Renal pelvis (tissue), 4 donors: ENCODE results near the gene ASNSD1. TPM values are rescaled to one million over a fixed set of nuclear protein-coding genes. Genes with fewer than 3 reads are reported as not detected.
"Not testable (repeated sequence)": the region's sequence is repeated elsewhere in the genome, so short reads cannot be mapped to it uniquely, and the experiment has no call there.

Experiments
- DNase-seq: peaks from one replicate; pipeline ENCODE4 v3.0.0-alpha.2; 2013
- polyA plus RNA-seq, 3 donors: library from polyadenylated mRNA; unstranded; fragments of 120-200 nt; gene quantifications; one replicate each; pipeline ENCODE4 v1.2.1, GENCODE V29; 2013; ENCODE audit not compliant: insufficient read length in 3 of 3

ASNSD1 gene
- polyA plus RNA-seq, 3 donors, result 53.6 to 55.0 (median 53.7) TPM

- DNase-seq, result no peak
These were observed 25.9 kb upstream of the ASNSD1 start for GRCh38 chr2:189635353-189635752.

GRCh38 chr2:189638301-189639006 is 22.8 kb upstream of the ASNSD1 start:
- no peak for DNase-seq

- DNase-seq, result no peak
These were observed 22.2 kb upstream of the ASNSD1 start for GRCh38 chr2:189639007-189639609.

DNA sequence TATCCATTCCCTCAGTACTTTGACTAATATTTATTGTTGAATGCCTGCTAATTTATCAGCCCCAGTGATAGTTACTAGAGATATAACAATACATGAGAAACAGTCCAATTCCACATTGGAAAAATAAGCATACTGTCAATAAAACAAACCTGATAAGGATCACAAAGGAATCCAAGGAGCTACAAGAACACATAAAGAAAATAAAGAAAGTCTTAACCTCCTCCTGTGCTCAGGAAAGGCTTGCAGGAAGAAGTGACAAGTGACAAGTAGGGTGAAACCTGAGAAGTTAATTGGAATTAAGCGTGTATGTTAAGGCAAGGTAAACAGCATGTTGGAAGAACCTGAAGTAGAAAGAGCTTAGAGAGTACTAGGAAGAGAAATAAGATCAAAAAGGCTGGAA is 20.3 kb upstream of the ASNSD1 start:
- DNase-seq, result no peak

DNA sequence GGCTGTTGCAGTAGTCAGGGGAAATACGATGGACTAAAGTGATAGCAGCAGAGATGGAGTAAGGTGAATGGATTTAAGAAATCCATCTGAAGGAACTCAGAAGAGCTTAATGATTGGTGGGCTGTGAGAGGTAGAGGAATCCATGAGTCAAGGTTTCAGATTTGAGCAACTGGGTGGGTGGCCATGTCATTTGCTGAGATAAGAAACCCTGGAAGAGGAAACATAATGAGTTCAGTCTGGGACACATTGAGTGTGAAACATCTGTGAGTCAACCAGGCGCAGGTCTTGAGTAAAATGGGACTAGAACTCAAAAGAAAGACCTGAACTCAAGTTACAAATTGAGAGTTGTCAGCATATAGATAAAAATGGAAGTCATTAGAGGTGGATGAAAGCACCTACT is 19.7 kb upstream of the ASNSD1 start:
- no peak for DNase-seq

GRCh38 chr2:189646521-189646920 is 14.7 kb upstream of the ASNSD1 start:
- no peak for DNase-seq

DNA sequence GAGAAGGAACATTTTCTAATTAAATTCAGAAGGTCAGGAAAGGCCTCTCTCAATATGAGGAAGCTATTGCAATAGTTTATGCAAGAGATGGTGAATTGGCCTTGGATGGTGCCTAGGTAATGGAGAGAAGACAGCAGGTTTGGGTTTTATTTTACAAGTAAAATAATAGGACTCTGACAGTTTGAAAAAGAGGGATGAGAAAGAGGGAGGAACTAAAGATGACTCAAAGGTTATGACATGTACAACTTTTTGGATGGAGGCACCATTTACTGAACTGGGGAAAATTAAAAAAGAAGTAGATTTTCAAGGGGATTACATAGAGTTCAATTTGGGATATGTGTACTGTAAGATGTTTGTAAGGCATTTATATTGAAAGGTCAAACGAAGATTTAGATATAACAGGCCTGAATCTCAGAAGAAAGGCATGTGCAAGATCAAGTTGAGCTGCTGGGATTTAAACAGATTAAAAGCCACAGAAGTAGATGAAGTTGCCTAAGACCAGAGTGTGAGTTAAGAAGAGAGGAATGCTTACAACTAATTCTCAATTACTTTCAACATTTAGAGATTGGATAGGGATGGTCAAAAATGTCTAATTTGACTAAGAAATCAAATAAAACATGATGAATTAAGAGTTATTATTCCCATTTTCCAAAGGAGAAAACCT is 12.3 kb upstream of the ASNSD1 start:
- DNase-seq, result no peak

DNA sequence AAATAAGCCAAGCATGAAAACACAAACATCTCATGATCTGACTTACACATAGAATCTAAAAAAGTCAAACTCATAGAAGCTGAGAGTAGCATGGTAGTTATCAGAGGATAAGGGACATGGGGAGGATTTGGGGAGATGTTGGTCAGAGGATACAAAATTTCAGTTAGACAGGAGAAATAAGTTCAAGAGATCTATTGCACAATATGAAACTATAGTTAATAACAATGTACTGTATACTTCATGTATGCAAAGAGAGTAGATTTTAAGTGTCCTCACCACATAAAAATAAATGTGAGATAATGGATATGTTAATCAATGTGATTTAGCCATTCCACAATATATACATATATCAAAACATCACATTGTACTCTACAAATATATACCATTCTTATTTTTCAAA is 10.0 kb upstream of the ASNSD1 start:
- DNase-seq, result no peak

DNA sequence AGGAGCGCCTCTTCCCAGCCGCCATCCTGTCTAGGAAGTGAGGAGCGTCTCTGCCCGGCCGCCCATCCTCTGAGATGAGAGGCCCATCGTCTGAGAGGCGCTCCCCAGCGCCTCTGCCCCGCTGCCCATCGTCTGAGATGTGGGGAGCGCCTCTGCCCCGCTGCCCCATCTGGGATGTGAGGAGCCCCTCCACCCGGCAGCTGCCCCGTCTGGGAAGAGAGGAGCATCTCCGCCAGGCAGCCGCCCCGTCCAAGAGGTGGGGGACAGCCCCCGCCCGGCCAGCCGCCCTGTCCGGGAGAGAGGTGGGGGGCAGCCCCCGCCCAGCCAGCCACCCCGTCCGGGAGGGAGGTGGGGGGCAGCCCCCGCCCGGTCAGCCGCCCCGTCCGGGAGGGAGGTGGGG is 7.8 kb upstream of the ASNSD1 start:
- DNase-seq, result not testable (repeated sequence)

- no peak for DNase-seq
These were observed 6.6 kb upstream of the ASNSD1 start for GRCh38 chr2:189654641-189655040.

DNA sequence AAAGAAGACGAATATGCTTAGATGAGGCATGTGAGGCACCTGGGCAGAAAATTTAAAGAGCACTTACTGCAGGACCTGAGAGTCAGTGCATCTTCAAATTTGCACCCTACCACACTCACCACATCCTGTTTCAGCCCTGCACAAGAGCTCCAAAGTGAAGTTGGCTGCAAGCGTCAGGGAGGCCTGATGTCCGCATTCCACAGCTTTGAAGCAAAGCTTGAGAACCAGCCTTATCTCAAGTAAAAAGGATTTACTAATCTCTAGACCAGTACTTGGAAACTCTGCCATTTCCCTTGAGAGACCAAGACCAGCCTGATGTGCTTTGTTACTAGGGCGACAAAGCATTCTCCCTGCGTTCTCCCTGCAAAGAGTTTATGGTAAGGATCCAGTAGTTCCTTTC is 3.4 kb upstream of the ASNSD1 start:
- no peak for DNase-seq

DNA sequence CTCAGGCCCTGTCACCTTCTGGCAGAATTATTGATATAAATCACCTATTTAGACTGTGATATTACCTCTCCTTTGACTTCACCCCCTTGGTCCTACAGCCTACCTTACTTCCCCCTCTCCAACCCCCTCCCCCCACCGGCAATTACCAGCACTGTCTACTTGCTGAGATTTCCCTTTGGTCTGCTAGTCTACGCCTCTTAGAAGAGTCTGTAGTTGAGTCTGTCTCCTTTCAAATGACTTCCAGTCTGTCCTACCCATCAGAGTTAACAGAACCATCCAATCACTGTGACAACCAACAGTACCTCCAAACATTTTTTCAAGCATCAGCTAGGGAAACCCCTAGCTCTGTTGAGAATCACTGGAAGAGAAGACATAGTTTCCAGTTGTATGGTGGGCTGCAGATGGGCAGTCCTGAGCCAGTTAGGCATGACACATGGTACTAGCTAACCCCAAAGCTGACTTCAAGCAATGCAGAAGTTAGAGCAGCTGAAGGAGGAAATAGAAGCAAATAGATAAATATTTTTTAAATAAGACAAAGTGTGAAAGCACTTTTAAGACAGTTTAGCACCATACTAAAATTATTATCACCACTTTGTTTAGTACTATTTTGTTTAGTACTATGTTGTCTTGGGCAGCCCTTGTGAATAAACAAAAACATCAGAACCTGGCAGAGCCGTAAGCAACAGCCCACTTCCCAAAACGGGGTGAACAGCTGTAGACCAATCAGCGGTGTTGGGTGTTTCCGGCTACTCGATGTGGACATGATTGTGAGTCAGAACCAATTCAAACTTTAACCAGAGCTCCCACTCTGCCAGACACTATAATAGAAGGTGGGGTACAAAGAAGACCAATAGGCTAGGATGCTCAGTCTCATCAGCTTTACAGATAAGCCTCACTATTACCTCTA is 2.7 kb upstream of the ASNSD1 start:
- no peak for DNase-seq

DNA sequence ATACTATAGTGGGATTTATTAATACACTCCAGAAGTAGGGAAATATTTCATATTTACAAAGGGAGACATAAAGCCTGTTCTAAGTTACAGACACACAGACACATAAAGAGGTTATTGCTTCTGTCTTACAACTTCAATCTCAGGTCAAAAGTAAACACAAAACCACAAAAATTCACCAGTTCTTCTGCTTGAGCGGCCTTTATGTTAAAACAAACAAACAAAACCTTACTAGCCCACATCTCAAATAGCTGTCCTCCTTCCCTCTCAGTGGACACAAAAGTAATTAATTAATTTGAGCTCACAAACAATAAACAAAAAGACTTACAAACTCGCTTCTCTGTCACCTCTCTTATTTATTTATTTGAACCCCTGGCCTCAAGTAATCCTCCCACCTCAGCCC is 1.5 kb upstream of the ASNSD1 start:
- DNase-seq, result no peak

GRCh38 chr2:189660803-189661147 is 484 bp upstream of the ASNSD1 start:
- DNase-seq, result no peak

GRCh38 chr2:189661957-189662321 is 680 bp downstream of the ASNSD1 start:
- no peak for DNase-seq

GRCh38 chr2:189662669-189663226 is 1.5 kb downstream of the ASNSD1 start:
- DNase-seq, result no peak

GRCh38 chr2:189663319-189663718 is 2.1 kb downstream of the ASNSD1 start:
- not testable (repeated sequence) for DNase-seq

DNA sequence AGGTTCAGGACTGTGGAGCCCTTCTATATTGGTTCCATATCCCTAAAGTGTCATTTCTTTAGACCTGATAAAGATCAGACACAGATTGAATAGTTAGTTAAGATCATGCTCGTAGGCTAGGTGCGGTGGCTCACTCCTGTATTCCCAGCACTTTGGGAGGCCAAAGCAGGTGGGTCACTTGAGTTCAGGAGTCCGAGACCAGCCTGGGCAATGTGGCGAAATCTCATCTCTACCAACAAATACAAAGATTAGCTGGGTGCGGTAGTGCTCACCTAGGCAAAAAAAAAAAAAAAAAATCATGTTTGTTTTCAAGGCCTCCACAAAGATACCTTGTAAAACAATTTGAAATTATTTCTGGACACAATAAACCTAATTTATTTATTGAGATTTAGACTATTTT is 8.7 kb downstream of the ASNSD1 start:
- no peak for DNase-seq

- DNase-seq, result no peak
These were observed 12.6 kb downstream of the ASNSD1 start for GRCh38 chr2:189673661-189674373.

GRCh38 chr2:189674374-189675112 is 13.3 kb downstream of the ASNSD1 start, which contains the start of gene ANKAR:
ANKAR (plus strand) TSS chr2:189674670; CDS start chr2:189676491, 1,821 bp downstream.
- DNase-seq, result peak; percentile 87

DNA sequence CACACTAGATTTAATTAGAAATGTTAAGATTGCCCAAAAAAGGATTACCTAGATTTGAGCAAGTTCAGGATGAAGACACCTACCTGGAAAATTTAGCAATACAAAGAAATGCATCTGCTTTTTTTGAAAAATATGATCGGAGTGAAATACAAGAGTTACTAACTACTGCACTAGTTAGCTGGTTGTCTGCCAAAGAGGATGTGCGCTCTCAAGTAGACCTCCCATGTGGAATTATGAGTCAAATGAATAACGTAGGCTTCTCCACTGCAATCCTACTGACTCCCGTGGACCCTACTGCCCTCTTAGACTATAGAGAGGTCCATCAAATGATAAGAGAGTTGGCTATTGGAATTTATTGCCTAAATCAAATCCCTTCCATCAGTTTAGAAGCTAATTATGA is 15.2 kb downstream of the ASNSD1 start:
- DNase-seq, result no peak
